ENCODE measurements around the gene LHX3.
"Not testable (repeated sequence)": the region's sequence is repeated elsewhere in the genome, so short reads cannot be mapped to it uniquely, and the experiment has no call there.

LHX3 gene

DNA sequence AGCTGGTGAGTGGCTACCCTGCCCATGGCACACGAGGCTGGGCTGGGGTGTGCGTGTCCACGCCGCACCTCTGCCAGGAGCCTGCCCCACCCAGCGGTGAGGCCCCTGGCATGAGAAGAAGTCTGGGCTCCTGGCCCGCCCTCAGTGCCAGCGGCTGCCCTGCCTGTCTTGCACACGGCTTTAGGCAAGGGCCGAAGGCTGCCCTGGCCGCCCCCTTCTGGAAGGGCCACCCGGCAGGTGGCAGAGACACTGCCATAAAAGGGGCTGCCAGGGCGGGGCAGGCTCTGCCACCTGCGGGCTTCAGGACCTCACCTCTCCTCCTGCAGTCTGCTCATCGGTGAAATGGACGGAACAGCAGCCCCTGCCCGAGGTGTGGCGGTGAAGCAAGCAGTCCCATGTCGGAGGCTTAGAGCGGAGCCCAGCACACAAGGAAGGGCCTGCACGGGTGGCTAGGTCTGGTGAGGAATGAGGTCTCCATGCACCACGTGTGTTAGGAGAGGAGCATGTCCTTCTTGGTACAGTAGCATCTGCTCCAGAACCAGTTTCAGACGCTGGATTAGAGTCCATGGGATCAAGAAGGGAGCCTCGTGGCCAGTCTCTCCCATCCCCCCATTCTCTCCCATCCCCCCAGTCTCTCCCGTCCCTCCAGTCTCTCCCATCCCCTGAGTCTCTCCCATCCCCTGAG, 51.4 kb downstream of the LHX3 start:
- no peak for DNase-seq (ENCODE audit: low read depth)

DNA sequence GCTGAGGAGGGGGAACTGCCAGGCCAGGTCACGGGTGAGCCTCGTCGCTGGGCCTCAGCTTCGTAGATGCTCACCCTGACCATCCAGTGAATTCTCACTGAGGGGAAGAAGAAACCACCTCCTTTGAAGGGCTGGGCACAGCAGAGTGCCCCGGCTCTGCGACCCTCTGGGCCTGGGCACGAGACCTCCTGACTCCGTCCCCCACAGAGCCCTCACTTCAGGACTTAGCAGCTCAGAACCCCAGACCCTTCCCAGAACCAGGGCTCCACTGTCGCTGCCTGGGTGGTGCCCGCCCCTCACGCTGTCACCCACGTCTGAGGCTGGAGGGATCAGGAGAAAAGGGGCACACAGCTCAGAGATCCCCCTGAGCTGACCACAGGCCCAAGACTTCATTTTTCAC, 52.0 kb downstream of the LHX3 start:
- no peak for DNase-seq (ENCODE audit: low read depth)

DNA sequence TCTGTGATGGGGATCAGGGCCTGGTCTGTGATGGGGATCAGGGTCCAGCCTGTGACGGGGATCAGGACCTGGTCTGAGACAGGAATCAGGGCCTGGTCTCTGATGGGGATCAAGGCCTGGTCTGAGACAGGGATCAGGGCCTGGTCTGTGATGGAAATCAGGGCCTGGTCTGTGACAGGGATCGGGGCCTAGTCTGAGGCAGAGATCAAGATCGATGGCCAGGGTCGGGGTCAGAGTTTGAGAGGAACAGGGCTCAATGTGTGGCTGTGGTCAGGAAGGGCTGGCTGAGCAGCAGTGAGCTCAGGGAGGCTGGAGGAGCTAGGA, 52.4 kb downstream of the LHX3 start:
- DNase-seq (ENCODE audit: low read depth): no peak

DNA sequence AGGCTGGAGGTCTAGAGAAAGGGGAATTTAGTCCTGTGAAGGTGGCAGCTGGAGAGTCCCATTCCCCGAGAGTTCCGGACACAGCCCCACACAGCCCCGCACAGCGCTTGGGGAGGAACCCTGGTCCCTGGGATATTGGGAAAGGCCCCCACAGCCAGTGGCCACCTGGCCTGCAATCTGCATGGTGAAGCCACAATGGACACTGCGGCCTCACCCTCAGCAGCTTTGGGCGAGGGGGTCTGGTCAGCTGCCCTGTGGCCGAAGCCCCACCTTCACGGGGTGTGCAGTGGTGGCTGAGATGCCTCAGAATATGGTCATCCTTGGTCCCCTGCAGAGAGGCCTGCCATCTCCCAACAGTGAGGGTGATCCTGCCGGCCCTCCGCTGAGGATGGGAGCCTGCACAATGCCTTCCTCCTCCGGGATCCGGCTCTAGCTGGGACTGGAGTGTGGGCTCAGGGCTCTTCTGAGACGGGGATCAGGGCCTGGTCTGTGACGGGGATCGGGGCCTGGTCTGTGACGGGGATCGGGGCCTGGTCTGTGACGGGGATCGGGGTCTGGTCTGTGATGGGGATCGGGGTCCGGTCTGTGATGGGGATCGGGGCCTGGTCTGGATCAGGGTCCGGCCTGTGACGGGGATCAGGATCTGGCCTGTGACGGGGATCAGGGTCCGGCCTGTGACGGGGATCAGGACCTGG, 52.9 kb downstream of the LHX3 start:
- DNase-seq (ENCODE audit: low read depth): no peak

DNA sequence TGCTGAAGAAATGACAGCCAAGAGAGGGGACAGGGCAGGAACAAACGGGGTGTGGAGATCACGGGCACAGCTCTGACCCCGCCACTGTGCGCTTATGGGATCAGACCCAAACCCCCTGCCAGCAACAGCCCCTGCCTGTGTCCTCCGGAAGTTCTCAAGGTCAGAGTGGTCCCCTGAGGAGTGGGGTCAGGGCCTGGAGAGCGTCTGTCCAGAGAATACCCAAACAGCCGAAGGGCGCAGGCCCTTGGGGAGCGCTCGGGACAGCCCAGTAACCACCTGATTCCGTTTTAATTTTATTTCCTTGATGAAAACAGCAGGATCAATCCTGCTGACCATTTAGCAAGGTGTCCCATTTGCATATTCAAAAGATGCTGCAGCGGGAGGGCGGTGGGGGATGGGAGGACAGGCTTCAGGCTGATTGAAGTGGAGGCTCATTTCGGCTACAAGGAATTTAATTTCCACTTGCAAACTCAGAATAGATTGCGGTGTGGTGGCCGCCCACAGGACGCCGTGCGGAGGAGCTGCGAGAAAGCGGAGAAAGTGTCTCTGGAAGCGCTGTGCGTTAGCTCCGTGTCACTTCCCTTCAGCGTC, 53.6 kb downstream of the LHX3 start:
- no peak for DNase-seq (ENCODE audit: low read depth)

DNA sequence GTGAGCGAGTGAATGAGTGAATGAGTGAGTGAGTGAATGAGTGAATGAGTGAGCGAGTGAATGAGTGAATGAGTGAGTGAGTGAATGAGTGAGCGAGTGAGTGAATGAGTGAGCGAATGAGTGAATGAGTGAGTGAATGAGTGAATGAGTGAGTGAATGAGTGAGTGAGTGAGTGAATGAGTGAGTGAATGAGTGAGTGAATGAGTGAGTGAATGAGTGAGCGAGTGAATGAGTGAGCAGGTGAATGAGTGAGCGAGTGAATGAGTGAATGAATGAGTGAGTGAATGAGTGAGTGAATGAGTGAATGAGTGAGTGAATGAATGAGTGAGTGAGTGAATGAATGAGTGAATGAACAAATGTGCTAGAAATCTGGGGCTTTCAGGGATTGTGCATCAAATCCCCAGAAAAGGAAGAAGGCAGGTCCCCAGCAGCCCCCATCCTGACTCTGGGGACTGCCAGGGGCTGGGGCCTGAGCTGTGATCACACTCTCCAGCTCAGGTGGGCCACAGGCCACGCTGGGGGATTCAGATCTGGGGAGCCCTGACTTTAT, 54.2 kb downstream of the LHX3 start:
- not testable (repeated sequence) for DNase-seq (ENCODE audit: low read depth)

DNA sequence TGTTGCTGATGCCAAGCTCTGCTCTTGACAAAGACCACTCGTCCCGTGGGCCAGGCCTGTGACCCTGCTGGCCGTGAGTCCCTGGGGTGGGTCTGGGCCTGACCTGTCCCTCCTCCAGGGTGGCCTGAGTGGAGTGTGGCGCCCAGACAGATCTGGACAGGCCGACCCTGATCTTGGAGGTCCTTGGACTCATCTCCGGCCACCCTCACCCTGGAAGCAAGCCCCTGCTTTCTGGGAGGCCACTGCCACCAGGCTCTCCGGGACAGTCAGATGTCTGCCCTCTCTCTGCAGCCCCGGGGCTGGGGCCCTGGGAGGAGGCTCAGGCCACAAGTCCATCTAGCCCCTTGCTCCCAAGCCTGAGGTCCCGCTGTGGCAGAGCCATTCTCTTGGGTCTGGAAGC, 55.1 kb downstream of the LHX3 start:
- no peak for DNase-seq (ENCODE audit: low read depth)

DNA sequence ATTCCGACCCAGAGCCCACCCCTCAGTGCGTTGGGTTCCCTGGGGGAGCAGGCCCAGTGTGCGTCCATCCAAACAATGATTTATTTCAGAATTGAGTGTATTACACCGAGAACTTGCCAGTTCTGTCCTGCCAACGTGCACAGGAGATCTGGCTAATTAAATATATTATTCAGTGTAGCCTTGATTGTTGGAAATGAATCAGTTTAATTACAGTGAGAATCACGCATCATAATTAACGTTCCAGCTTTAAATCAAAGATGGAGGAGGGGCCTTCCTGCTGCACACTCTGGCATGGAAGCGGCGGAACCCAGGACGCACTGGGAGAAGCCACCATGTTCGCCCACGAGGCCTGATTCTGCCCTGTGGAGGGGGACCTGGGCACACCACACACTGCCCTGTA, 55.6 kb downstream of the LHX3 start:
- no peak for DNase-seq (ENCODE audit: low read depth)

DNA sequence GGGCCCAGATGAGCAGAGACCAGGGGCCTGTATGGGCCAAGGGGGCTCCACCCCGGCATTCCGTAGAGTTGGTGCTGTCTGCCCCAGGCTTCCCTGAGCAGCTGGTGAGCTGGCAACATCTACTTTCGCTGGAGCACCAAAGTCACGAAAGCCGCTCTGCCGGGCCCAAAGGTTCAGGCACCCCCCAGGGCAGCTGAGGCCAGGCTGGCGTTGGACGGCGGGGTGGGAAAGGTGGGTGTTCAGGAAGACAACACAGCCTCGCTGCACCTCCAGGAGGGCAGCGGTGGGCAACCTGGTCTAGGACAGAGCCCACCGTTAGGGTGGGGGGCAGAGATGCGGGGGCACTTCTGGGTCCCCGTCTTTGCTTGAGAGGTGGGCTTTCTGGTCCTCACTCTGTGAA, 56.2 kb downstream of the LHX3 start:
- DNase-seq (ENCODE audit: low read depth): no peak

DNA sequence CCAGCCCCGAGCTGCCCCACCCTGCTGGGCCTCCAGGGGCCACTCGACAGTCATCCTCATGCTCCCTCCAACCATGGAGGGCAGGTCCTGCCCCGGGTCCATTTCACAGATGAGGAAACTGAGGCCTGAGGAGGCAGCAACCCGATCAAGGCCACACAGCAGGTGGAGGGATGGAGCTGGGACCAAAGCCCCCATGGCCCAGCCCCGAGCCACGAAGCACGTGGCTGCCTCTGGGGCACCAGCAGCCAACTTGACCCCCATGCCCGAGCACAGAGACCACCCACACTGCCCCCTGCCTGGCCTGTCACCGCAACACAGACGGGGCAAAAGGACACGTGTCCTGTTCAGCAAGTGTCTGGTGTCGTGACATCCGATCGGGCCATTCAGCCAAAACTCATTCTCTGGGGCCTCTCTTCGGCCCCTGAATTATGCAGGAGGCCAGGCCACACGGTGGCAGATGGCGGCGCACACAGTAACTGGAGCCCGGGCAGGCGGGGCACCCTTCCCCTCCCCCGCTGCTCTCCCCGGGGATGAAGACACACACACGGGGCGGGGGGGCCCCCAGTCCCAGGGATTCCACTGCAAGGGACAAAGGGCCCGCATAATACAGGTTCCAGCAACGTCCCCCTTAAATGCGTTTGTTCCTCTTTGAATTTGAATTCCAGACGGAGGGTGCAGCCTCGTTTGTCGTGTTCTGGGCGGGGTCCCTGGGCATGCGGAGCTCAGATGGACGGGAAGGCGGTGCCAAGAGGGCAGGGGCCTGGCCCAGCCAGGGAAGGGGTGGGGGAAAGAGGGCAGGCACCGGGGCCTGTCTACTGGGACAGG, 56.8 kb downstream of the LHX3 start:
- no peak for DNase-seq (ENCODE audit: low read depth)

DNA sequence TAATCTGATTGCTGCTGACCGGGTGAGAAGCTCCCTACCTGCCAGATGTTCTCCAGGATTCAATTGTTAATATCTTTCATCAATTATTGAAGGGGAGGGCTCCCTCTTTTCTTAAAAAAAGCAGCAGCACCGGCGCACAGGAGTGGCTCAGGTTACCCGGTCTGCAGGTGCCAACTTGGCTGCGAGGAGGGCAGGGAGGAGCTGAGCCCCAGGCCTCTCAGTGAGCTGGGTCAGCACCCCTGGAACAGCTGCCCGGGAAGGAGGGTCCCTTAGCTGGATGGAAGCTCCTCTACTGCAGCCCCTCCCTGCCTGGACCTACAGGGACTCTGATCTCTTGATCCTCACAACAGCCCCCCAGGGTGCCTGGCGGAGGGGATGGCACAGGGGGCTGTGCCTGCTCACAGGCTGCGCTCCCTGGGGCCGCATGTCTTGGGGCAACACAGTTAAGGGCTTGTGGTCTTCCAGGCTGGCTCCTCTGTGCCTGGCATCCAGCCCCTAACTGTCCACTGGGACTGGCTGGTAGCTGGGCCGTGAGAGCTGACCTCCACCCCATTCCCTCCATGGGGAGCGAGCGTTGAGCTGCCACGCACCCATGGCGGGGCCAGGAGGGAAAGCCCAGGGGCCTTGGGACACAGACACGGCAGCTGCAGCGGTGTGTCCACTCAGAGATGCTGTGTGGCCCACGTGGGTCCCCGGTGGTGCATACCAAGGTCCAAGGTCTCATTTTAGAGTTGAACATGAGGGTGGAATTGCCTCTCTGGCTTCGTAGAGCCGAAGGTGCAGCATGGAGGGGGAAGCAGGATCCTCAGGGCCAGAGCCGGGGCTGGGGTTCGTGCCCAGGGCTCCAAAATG, 57.7 kb downstream of the LHX3 start:
- DNase-seq (ENCODE audit: low read depth): no peak

All from fibroblast of the conjunctiva (primary cell).